IPS-18a (cell line): ENCODE results near the gene EML1.
A peak's percentile ranks its signal among the peaks of the same experiment; 100 is the strongest.

Source experiments
- H3K27ac ChIP-seq: one replicate; pipeline ENCODE4 v1.5.1; 2013; ENCODE audit warnings: low read length
- H3K27me3 ChIP-seq: one replicate; pipeline ENCODE4 v1.6.1; 2013; ENCODE audit warnings: mild to moderate bottlenecking, low read length; ENCODE audit not compliant: control insufficient read depth, insufficient read depth
- H3K36me3 ChIP-seq: one replicate; pipeline ENCODE4 v1.6.1; 2013; ENCODE audit warnings: low read depth, low read length; ENCODE audit not compliant: control insufficient read depth
- H3K4me1 ChIP-seq: one replicate; pipeline ENCODE4 v1.6.1; 2013; ENCODE audit warnings: low read depth, low read length; ENCODE audit not compliant: control insufficient read depth
- H3K4me3 ChIP-seq: one replicate; pipeline ENCODE4 v1.5.1; 2013; ENCODE audit warnings: low read length
- H3K9ac ChIP-seq: one replicate; pipeline ENCODE4 v1.6.1; 2013; ENCODE audit warnings: mild to moderate bottlenecking, low read length, moderate library complexity
- H3K9me3 ChIP-seq: one replicate; pipeline ENCODE4 v1.6.1; 2013; ENCODE audit warnings: low read depth, low read length; ENCODE audit not compliant: control insufficient read depth

The EML1 gene

DNA sequence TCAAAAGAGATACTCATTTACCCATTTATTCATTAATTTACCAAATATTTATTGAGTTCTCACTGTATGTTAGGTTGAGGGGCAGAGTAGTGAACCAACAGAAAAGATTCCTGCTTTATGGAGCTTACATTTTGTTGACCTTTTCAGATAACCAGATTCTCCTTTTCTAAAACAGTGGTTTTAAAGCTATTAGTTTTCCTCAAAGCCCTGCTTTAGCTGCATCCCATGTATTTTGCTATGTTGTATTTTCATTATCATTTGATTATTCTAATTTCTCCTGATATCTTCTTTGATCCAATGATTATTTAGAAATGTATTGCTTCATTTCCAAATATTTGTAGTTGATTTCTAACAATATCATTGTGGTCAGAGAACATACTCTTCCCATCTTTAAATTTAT is 53.6 kb downstream of the EML1 start:
- no peaks in the 10 kb centered on the region for H3K27me3 ChIP-seq
- H3K4me1 ChIP-seq, result peaks cover 9% of the 10 kb centered on the region
- H3K36me3 ChIP-seq, result no peaks in the 10 kb centered on the region
- no peak overlapping the region for H3K9ac ChIP-seq
- no peak overlapping the region for H3K4me3 ChIP-seq
- H3K9me3 ChIP-seq, result no peaks in the 10 kb centered on the region
- H3K27ac ChIP-seq, result no peak overlapping the region

DNA sequence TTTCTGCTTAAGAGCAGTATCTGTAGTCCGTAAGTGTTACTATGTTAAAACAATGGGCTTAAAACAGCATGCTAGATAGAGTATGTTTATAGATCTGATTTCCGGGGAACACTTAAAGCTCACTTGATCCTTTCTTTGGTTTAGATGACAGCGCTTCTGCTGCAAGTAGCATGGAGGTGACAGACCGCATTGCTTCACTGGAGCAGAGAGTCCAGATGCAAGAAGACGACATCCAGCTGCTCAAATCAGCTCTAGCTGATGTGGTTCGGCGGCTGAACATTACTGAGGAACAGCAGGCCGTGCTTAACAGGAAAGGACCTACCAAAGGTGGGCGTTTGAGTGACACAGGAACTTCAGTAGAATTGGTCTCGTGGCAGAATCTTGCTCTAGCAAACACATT is 57.5 kb downstream of the EML1 start:
- H3K4me1 ChIP-seq, result no peaks in the 10 kb centered on the region
- H3K9ac ChIP-seq, result no peak overlapping the region
- H3K9me3 ChIP-seq, result no peaks in the 10 kb centered on the region
- no peak overlapping the region for H3K4me3 ChIP-seq
- H3K27me3 ChIP-seq, result no peaks in the 10 kb centered on the region
- no peak overlapping the region for H3K27ac ChIP-seq
- H3K36me3 ChIP-seq, result no peaks in the 10 kb centered on the region

DNA sequence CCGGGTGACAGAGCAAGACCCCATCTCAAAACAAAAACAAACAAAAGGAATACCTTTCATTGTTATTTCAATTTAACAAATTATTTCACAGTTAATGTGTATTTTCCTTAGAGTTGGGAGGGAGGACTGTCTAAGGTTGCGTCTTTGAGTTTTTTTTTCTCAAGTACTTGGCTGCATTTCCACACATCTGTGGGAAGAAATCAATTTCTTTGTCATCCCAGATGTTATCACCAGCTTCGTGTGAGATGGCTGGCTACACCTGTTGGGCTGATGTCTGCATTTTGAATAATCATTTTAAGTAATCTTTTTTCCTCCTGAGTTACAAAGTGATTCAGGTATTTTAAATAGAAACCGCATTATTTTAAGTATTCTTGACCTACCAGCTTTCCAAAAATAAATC is 59.4 kb downstream of the EML1 start:
- no peaks in the 10 kb centered on the region for H3K4me1 ChIP-seq
- H3K9ac ChIP-seq, result no peak overlapping the region
- H3K9me3 ChIP-seq, result no peaks in the 10 kb centered on the region
- no peaks in the 10 kb centered on the region for H3K36me3 ChIP-seq
- H3K4me3 ChIP-seq, result no peak overlapping the region
- H3K27me3 ChIP-seq, result no peaks in the 10 kb centered on the region
- no peak overlapping the region for H3K27ac ChIP-seq

DNA sequence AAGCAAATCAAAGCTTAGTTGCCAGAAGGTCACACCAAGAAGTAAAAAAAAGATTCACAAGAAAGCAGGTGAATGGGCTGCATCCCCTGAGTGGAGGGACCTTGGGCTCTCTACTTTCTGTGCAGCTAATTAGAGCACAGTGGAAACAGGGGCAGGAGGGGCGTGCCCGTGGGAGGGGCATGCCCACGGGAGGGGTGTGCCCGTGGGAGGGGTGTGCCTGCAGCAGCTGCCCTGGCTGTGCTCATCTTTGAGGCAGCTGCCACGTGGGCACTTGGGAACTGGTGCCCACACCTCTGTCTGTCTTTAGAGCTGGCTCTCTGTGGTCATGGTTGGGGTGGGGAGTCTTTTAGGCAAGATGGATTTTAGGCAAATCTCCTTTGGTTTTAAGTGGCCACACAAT is 60.0 kb downstream of the EML1 start:
- no peak overlapping the region for H3K4me3 ChIP-seq
- no peaks in the 10 kb centered on the region for H3K4me1 ChIP-seq
- H3K9me3 ChIP-seq, result no peaks in the 10 kb centered on the region
- no peaks in the 10 kb centered on the region for H3K36me3 ChIP-seq
- H3K27ac ChIP-seq, result no peak overlapping the region
- no peaks in the 10 kb centered on the region for H3K27me3 ChIP-seq
- H3K9ac ChIP-seq, result no peak overlapping the region

DNA sequence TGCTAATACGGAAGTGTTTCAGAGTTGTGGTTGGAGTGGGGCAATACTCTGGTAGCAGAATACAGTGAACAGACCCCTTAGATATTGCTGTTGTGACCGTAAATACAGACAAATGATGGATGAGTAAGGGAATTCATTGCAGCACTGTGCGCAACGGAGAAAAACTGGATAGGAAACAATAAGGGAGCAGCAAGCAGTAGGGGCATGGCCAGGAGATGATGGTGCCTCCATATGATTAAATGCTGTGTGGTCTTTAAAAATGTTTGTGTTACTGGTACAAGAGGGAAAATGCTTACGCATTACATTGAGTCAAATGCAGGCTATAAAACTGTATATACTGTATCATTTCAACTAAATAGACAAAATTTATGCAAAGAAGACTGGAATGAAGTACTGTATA is 61.6 kb downstream of the EML1 start:
- Histone ChIP-seq H3K9me3 (no peaks in the 10 kb centered on the region), H3K4me3 (no peak overlapping the region), H3K9ac (no peak overlapping the region), H3K27me3 (no peaks in the 10 kb centered on the region), H3K4me1 (no peaks in the 10 kb centered on the region), H3K36me3 (no peaks in the 10 kb centered on the region), H3K27ac (no peak overlapping the region)

DNA sequence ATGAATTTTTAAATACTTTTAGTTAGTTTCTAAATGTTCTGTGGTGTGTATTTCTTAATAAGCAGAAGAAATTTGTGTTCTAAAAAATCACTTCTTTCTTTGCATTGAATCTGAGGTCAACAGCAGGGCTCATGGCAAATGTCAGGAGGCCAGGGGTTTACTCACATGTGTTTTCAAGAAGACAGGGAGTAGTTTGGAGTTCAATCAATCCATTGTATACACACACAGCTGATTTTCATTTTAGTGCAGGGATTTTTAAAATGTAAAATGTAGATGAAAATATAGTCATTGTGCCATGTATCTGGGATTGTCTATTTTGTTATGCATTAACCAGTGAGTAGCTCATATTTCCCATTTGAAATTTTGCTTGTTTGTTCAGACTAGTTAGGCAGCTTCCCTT is 62.1 kb downstream of the EML1 start:
- H3K9me3 ChIP-seq, result no peaks in the 10 kb centered on the region
- no peaks in the 10 kb centered on the region for H3K27me3 ChIP-seq
- H3K4me3 ChIP-seq, result no peak overlapping the region
- no peaks in the 10 kb centered on the region for H3K36me3 ChIP-seq
- H3K4me1 ChIP-seq, result no peaks in the 10 kb centered on the region
- H3K27ac ChIP-seq, result no peak overlapping the region
- H3K9ac ChIP-seq, result no peak overlapping the region

DNA sequence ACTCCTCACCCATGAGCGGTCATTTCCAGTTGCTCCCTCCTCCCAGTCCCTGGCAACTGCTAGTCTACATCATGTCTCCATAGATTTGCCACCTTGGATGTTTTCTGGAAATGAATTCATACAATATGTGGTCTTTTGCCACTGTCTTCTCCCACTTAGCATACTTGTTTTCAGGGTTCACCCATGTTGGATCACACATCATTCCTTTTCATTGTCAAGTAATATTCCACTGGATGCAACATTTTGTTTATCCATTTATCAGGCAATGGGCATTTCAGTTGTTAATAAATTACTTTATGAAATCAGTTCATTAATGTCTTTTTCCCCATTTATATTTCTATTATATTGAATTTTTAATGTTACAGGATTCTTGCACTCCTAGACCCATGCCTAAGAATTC is 64.3 kb downstream of the EML1 start:
- Histone ChIP-seq H3K4me3 (no peak overlapping the region), H3K9ac (no peak overlapping the region), H3K36me3 (no peaks in the 10 kb centered on the region), H3K9me3 (no peaks in the 10 kb centered on the region), H3K4me1 (no peaks in the 10 kb centered on the region), H3K27me3 (no peaks in the 10 kb centered on the region), H3K27ac (no peak overlapping the region)

DNA sequence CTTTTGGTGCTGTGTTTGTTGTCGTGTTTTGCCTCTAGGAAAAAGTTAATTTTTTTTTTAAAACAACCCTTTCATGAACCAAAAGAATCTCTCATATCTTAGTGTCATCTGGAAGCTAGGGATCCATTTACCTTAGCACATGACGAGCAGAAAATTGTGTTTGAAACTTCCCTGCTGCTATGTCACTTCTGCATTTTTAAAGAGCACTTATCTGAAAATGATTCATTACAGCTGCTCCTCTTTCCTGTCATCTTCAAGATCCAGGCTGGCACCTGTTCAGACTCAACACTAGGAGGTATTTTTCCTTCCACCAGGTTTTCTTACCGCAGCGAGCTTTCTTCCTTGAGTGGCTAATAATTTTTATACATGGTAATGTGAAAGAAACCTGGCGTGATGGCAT is 67.0 kb downstream of the EML1 start:
- H3K4me1 ChIP-seq, result no peaks in the 10 kb centered on the region
- no peaks in the 10 kb centered on the region for H3K9me3 ChIP-seq
- no peak overlapping the region for H3K27ac ChIP-seq
- H3K36me3 ChIP-seq, result no peaks in the 10 kb centered on the region
- H3K9ac ChIP-seq, result no peak overlapping the region
- H3K4me3 ChIP-seq, result no peak overlapping the region
- H3K27me3 ChIP-seq, result no peaks in the 10 kb centered on the region

DNA sequence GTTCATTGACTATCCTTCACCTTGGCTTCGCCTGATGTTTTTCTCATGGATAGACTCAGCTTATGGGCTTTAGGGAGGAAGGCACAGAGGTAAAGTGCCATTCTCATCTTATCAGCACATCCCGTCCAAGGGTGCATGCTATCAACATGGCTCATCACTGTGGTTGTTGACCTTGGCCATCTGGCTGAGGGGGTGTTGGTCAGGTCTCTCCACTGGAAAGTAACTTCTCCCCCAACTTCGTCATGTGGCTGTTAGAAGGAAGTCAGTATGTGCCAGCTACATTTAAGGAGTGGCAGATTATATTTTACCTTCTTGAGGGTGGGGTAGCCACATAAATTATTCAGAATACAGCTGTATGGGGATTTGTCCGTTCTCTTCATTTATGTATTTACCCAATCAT is 68.9 kb downstream of the EML1 start:
- Histone ChIP-seq H3K4me3 (no peak overlapping the region), H3K4me1 (no peaks in the 10 kb centered on the region), H3K27me3 (no peaks in the 10 kb centered on the region), H3K9me3 (no peaks in the 10 kb centered on the region), H3K9ac (no peak overlapping the region), H3K27ac (no peak overlapping the region), H3K36me3 (no peaks in the 10 kb centered on the region)

DNA sequence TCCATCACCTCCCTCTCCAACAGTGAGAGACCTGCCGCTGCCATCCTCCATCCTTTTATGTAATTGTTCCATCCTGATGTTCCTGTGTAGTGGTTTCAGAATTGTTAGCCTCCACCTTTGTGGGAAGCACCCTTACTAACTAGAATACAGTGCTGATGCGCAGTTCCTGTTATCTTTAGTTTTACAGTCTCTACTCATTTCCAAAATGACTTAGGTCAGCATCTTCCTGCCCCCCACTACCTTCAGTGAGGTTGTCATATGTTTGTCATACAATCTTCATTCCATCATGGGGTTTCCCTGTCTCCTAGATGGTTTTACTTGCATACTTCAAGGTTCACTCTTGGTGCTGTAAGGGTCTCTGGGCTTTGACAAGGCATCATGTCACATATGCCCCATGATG is 69.8 kb downstream of the EML1 start:
- H3K27ac ChIP-seq, result no peak overlapping the region
- H3K9me3 ChIP-seq, result no peaks in the 10 kb centered on the region
- H3K4me3 ChIP-seq, result no peak overlapping the region
- H3K27me3 ChIP-seq, result no peaks in the 10 kb centered on the region
- H3K4me1 ChIP-seq, result no peaks in the 10 kb centered on the region
- H3K9ac ChIP-seq, result no peak overlapping the region
- H3K36me3 ChIP-seq, result no peaks in the 10 kb centered on the region

DNA sequence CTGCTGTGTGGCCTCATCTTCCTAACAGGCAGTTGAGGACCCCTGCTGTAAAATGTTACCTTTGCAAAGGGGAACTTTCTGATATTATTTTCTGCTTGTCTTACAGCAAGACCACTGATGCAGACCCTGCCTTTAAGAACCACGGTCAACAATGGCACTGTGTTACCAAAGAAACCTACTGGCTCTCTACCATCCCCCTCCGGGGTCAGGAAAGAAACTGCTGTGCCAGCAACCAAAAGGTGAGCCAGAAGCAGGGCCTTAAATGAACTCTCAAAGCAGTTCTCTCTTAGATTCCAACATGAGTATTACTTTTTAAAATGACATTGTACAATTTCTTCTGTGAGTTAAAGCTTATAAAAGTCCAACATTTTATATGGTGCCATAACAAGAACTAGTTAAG is 72.2 kb downstream of the EML1 start:
- Histone ChIP-seq H3K36me3 (no peaks in the 10 kb centered on the region), H3K4me3 (no peak overlapping the region), H3K4me1 (no peaks in the 10 kb centered on the region), H3K27ac (no peak overlapping the region), H3K9me3 (no peaks in the 10 kb centered on the region), H3K9ac (no peak overlapping the region), H3K27me3 (no peaks in the 10 kb centered on the region)

DNA sequence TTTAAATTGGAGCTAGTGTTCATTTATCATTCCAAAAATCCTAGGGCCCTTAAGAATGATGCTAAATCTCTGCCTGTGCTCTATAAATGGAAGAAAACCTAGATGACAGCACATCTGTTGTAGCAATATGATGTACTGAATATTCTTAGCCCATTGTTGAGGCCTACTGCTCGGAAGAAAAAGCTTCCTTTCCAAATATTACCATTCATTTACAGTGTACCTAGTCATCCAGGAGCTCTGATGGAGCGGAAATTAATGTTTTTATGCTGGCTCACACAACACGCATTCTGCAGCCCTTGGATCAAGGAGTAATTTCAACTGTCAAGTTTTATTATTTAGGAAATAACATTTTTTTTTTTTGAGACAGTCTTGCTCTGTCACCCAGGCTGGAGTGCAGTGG is 77.4 kb downstream of the EML1 start:
- Histone ChIP-seq H3K9me3 (no peaks in the 10 kb centered on the region), H3K4me3 (no peak overlapping the region), H3K27me3 (peaks cover 15% of the 10 kb centered on the region), H3K36me3 (no peaks in the 10 kb centered on the region), H3K4me1 (peaks cover 43% of the 10 kb centered on the region), H3K27ac (no peak overlapping the region), H3K9ac (no peak overlapping the region)

DNA sequence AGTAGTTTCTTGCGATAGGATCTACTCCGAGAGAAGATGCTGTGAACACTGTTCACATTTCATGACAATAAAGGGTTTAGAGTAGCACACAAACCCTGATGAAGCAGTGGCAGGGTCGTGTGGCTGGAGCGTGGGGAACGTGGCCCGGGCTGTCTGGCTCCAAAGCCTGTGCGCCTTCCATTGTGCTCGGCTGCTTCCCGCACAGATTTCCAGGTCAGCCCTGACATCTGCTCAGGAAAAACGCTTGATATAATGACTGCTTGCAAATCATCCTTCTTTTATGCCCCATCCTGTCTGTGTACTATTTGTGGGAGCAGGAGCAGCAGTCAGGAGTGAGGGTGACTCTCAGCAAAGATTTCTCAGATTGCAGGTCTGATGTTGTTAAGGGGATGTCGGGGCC is 78.6 kb downstream of the EML1 start:
- Histone ChIP-seq H3K27me3 (peaks cover 15% of the 10 kb centered on the region), H3K9ac (no peak overlapping the region), H3K27ac (no peak overlapping the region), H3K9me3 (no peaks in the 10 kb centered on the region), H3K4me3 (peak overlapping the region; percentile 26), H3K4me1 (peaks cover 47% of the 10 kb centered on the region), H3K36me3 (no peaks in the 10 kb centered on the region)
